ENCODE measurements around the gene TENT4A. TPM values are rescaled to one million over a fixed set of nuclear protein-coding genes. Genes with fewer than 3 reads are reported as not detected.

Gene TENT4A
- total RNA-seq, 1 experiment from 2014 or later, result 25.6 TPM

DNA sequence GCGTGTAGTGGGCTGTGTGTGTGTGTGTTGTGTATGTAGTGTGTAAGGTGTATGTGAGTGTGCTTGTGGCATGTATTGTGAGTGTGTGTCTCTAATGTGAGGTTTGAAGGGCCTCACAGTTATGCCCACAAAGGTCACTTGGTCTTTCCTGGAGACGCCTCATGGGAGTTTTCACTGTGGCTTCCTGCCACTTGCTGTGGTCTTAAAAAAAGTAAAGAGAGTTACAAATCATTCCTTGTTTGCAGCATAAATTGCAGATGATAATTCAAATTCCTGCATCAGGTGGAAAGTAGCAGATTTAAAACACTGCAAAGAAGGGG lies 72.6 kb downstream of the TENT4A start:
- H3K4me3 Mint-ChIP-seq, result no peak overlapping the region; a peak in 1 of 5 replicates
- H2BK5ac ChIP-seq (ENCODE audit: insufficient read length, low read length), result no peak overlapping the region
- H2BK12ac ChIP-seq (ENCODE audit: insufficient read length, low read depth, low read length), result no peak overlapping the region
- H2AFZ ChIP-seq (ENCODE audit: low read length), result no peak overlapping the region
- no peak overlapping the region for H3K56ac ChIP-seq (ENCODE audit: insufficient read length, low read depth, low read length)
- H3K79me1 ChIP-seq (ENCODE audit: insufficient read depth, low read depth, low read length, poor library complexity, severe bottlenecking), result no peaks in the 10 kb centered on the region
- no peak overlapping the region for H2BK120ac ChIP-seq (ENCODE audit: low read depth, low read length, poor library complexity, severe bottlenecking)
- H2BK20ac ChIP-seq (ENCODE audit: low read depth, low read length, poor library complexity, severe bottlenecking), result no peak overlapping the region
- H3K23ac ChIP-seq (ENCODE audit: insufficient read length, low read depth, low read length), result no peak overlapping the region
- H3T11ph ChIP-seq (ENCODE audit: low read length), result no peak overlapping the region
- H4K91ac ChIP-seq (ENCODE audit: insufficient read length, low read depth, low read length), result no peak overlapping the region
- H3K36me3 Mint-ChIP-seq (ENCODE audit: insufficient read depth in 1 of 3, low read depth in 3 of 3), result no peaks in the 10 kb centered on the region
- H3K18ac ChIP-seq (ENCODE audit: insufficient read length, low read depth, low read length), result no peak overlapping the region
- no peak overlapping the region for H3K27ac Mint-ChIP-seq
- H3K9me3 Mint-ChIP-seq, result peaks cover 0 to under 1% of the 10 kb centered on the region in 2 experiments; a peak in 2 of 5 replicates
- no peak overlapping the region for H3K4ac ChIP-seq (ENCODE audit: low read depth, low read length)
- H3K27ac ChIP-seq (ENCODE audit: insufficient read length, low read depth, low read length), result no peak overlapping the region
- no peaks in the 10 kb centered on the region for H4K20me1 ChIP-seq (ENCODE audit: control insufficient read depth, insufficient read depth, insufficient read length)
- H3K9me3 ChIP-seq (ENCODE audit: control insufficient read depth, low read depth, low read length), result no peaks in the 10 kb centered on the region
- H3K4me2 ChIP-seq (ENCODE audit: insufficient read depth, insufficient read length, low read length), result no peak overlapping the region
- H3K14ac ChIP-seq (ENCODE audit: insufficient read depth, low read length), result no peak overlapping the region
- no peak overlapping the region for H4K5ac ChIP-seq (ENCODE audit: insufficient read length, low read depth, low read length)
- peaks cover 0 to 2% of the 10 kb centered on the region in 2 experiments; a peak in 3 of 4 replicates for H3K4me1 Mint-ChIP-seq
- DNase-seq, result no peak
- no peak overlapping the region for H2BK15ac ChIP-seq (ENCODE audit: low read depth, low read length)
- no peak overlapping the region for H4K8ac ChIP-seq (replicated peaks; ENCODE audit: insufficient read length, low read depth, low read length)
- WGBS (ENCODE audit: extremely low coverage, insufficient read length, low lambda C conversion rate), result 100% methylated on average over 1 of the region's 2 CpGs
- H3K27me3 Mint-ChIP-seq (ENCODE audit: low read depth), result peaks cover 2% of the 10 kb centered on the region; the same call in 1 of the 2 replicates
- no peaks in the 10 kb centered on the region for H3K79me2 ChIP-seq (ENCODE audit: insufficient read depth, low read length)
- TF ChIP-seq, protein P1, sequence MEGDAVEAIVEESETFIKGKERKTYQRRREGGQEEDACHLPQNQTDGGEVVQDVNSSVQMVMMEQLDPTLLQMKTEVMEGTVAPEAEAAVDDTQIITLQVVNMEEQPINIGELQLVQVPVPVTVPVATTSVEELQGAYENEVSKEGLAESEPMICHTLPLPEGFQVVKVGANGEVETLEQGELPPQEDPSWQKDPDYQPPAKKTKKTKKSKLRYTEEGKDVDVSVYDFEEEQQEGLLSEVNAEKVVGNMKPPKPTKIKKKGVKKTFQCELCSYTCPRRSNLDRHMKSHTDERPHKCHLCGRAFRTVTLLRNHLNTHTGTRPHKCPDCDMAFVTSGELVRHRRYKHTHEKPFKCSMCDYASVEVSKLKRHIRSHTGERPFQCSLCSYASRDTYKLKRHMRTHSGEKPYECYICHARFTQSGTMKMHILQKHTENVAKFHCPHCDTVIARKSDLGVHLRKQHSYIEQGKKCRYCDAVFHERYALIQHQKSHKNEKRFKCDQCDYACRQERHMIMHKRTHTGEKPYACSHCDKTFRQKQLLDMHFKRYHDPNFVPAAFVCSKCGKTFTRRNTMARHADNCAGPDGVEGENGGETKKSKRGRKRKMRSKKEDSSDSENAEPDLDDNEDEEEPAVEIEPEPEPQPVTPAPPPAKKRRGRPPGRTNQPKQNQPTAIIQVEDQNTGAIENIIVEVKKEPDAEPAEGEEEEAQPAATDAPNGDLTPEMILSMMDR (conservative IDR thresholded peaks at IDR 0.05), result no peak
- H3K4me1 ChIP-seq (ENCODE audit: insufficient read depth, low read length), result no peaks in the 10 kb centered on the region
- no peaks in the 10 kb centered on the region for H3K27me3 ChIP-seq (ENCODE audit: insufficient read depth, low read length)
- no peak overlapping the region for H2AK5ac ChIP-seq (ENCODE audit: insufficient read length, low read length)
- no peaks in the 10 kb centered on the region for H3K23me2 ChIP-seq (ENCODE audit: insufficient read length, low read depth, low read length, poor library complexity, severe bottlenecking)
- no peak overlapping the region for H3K9ac ChIP-seq (ENCODE audit: extremely low read depth, insufficient read length, low read length)
